Lower leg skin (tissue), 3 donors: ENCODE data around the gene PDSS1.

Experiments
- POLR2A ChIP-seq, 2 donors: fragments of 450-650 bp; IDR thresholded peaks; one replicate each; pipeline ENCODE4 v1.6.1; 2016 to 2017; ENCODE audit warnings: antibody characterized with exemption in 2 of 2, mild to moderate bottlenecking in 1 of 2, moderate library complexity in 1 of 2
- TF ChIP-seq, protein P1 (sequence below), 3 donors: fragments of 450-650 bp; IDR thresholded peaks; one replicate each; pipeline ENCODE4 v1.5.1; 2016; ENCODE audit warnings: antibody characterized with exemption in 3 of 3, mild to moderate bottlenecking in 3 of 3, moderate library complexity in 2 of 3

DNA sequence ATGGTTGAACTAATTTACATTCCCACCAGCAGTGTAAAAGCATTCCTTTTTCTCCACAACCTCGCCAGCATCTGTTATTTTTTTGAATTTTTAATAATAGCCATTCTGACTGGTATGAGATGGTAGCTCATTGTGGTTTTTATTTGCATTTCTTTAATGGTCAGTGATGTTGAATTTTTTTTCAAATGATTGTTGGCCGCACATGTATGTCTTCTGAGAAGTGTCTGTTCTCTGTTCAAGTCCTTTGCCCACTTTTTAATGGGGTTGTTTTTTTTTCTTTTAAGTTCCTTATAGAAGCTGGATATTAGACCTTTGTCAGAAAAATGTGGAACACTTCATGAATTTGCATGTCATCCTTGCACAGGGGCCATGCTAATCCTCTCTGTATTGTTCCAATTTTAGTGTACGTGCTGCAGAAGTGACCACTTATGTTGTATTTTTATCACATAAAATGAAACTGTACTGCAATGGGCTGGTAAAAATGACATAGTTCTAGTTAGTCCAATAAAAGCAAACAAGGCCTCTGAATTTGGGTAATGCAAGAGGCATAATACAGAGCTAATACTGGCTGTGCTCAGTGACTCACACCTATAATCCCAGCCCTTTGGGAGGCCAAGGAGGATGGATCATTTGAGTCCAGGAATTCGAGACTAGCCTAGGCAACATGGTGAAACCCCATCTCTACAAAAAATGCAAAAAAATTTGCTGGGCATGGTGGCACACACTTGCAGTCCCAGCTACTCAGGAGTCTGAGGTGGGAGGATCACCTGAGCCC, 92.9 kb downstream of the PDSS1 start:
- TF ChIP-seq, protein P1, sequence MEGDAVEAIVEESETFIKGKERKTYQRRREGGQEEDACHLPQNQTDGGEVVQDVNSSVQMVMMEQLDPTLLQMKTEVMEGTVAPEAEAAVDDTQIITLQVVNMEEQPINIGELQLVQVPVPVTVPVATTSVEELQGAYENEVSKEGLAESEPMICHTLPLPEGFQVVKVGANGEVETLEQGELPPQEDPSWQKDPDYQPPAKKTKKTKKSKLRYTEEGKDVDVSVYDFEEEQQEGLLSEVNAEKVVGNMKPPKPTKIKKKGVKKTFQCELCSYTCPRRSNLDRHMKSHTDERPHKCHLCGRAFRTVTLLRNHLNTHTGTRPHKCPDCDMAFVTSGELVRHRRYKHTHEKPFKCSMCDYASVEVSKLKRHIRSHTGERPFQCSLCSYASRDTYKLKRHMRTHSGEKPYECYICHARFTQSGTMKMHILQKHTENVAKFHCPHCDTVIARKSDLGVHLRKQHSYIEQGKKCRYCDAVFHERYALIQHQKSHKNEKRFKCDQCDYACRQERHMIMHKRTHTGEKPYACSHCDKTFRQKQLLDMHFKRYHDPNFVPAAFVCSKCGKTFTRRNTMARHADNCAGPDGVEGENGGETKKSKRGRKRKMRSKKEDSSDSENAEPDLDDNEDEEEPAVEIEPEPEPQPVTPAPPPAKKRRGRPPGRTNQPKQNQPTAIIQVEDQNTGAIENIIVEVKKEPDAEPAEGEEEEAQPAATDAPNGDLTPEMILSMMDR (IDR thresholded peaks at IDR 0.05) = no peak
- TF ChIP-seq POLR2A (IDR thresholded peaks at IDR 0.05) = no peak
